ENCODE measurements around the gene ANKRD44.

DNA sequence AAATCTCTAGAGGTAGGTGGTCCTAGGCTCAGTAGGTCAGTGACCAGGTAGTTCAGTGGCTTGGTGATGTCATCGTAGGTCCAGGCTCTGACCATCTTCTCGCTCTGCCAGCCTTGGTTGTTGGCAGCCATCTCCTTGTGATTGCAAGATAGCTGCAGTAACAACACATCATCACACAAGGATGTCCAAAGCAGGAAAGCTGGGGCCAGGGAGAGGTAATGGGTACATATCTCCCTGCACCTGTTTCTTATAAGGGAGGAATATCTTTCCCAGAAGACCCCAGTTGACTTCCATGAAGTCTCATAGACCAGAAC, 60.5 kb downstream of the ANKRD44 start:
- no peak for TF ChIP-seq GATA3 (IDR thresholded peaks at IDR 0.05; ENCODE audit: low read depth, low read length)
- TF ChIP-seq GATA2 (IDR thresholded peaks at IDR 0.05; ENCODE audit: low read depth, low read length), result peak; percentile 22; the same call in 1 of the 2 replicates
